ENCODE data around the gene MEGF6. TPM values are rescaled to one million over a fixed set of nuclear protein-coding genes. Genes with fewer than 3 reads are reported as not detected.

The MEGF6 gene
- total RNA-seq, 1 donor = 2.2 TPM

DNA sequence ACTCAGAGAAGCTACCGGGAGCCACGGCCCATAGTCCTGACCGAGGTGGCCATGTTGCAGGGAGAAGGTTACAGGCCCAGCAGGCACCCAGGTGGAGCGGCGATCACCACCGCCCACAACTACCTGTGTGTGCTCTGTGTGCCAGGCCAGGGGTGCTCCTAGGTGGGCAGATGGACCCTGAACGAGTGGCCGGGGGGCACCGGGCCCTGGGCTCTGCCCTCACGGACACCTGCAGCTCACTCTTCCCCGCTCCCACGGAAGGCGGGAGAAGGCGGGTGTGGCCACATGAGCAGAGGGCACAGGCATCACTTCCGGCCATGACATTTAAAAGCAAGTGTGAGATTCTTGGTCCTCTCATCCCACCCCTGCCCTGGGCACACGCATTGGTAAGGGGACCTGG lies 73.9 kb downstream of the MEGF6 start:
- no peak overlapping the region for H3K4me3 ChIP-seq (ENCODE audit: low read depth, low read length)
- DNase-seq (ENCODE audit: low read depth) = no peak
- TF ChIP-seq, protein P1, sequence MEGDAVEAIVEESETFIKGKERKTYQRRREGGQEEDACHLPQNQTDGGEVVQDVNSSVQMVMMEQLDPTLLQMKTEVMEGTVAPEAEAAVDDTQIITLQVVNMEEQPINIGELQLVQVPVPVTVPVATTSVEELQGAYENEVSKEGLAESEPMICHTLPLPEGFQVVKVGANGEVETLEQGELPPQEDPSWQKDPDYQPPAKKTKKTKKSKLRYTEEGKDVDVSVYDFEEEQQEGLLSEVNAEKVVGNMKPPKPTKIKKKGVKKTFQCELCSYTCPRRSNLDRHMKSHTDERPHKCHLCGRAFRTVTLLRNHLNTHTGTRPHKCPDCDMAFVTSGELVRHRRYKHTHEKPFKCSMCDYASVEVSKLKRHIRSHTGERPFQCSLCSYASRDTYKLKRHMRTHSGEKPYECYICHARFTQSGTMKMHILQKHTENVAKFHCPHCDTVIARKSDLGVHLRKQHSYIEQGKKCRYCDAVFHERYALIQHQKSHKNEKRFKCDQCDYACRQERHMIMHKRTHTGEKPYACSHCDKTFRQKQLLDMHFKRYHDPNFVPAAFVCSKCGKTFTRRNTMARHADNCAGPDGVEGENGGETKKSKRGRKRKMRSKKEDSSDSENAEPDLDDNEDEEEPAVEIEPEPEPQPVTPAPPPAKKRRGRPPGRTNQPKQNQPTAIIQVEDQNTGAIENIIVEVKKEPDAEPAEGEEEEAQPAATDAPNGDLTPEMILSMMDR (IDR thresholded peaks at IDR 0.05; ENCODE audit: insufficient read depth, low read depth, low read length) = no peak

DNA sequence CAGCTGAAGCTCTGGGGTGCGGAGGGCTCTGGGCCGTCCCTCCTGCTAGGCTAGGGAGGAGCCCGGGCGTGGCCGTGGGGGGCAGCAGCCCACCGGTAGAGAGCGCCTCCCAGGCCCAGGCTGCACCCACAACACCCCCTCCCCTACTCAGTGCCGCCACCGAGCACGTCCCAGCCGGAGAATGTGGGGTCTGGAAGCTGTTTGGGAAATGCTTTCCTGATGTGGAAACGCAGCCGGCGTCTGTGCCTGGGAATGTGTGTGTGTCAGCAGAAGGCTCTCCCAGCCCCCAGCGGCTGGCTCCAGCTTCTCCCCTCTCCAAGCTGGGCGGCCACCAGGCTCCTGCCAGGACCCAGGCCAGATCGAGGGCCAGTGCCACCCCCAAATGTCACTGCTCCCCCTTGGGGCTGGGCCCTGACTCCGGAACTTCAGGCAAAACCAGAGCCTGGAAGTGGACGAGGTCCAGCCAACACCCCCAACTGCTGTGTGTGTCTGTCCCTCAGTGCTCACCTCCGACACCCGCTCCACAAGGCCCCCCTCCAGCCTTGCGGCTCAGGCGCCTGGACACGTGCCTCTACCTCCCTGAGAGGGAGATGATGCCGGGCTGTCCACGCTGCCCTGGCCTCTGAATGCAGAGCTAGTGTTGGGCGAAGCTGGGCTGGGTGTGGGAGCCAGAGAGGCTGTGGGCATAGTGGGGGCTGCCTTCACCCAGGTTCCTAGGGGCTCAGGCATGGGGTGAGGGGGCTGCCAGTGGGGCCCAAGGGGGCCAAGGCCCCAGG lies 74.7 kb downstream of the MEGF6 start:
- no peak for DNase-seq (ENCODE audit: low read depth)
- no peak overlapping the region for H3K4me3 ChIP-seq (ENCODE audit: low read depth, low read length)
- TF ChIP-seq, protein P1 (IDR thresholded peaks at IDR 0.05; ENCODE audit: insufficient read depth, low read depth, low read length) = no peak

DNA sequence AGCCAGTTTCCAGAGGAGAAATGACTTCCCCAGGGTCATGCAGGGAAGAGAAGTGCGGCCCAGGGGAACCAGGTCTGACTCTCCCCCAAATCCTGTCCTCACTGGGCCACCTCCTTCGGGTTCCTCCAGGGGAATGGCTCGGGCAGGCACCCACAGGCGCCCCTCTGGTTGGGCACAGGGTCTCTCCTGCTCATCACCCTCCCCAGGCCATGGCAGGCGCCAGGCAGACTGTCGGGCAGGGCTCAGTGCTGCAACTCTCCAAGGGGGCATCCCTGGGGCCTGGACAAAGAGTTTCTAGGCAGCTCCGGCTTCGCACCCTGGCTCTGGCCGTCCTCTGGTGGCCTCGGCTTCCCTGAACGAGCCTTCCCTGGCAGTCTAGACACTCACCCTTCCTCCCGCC lies 75.6 kb downstream of the MEGF6 start:
- DNase-seq (ENCODE audit: low read depth) = no peak
- H3K4me3 ChIP-seq (ENCODE audit: low read depth, low read length) = no peak overlapping the region
- TF ChIP-seq, protein P1 (IDR thresholded peaks at IDR 0.05; ENCODE audit: insufficient read depth, low read depth, low read length) = no peak

DNA sequence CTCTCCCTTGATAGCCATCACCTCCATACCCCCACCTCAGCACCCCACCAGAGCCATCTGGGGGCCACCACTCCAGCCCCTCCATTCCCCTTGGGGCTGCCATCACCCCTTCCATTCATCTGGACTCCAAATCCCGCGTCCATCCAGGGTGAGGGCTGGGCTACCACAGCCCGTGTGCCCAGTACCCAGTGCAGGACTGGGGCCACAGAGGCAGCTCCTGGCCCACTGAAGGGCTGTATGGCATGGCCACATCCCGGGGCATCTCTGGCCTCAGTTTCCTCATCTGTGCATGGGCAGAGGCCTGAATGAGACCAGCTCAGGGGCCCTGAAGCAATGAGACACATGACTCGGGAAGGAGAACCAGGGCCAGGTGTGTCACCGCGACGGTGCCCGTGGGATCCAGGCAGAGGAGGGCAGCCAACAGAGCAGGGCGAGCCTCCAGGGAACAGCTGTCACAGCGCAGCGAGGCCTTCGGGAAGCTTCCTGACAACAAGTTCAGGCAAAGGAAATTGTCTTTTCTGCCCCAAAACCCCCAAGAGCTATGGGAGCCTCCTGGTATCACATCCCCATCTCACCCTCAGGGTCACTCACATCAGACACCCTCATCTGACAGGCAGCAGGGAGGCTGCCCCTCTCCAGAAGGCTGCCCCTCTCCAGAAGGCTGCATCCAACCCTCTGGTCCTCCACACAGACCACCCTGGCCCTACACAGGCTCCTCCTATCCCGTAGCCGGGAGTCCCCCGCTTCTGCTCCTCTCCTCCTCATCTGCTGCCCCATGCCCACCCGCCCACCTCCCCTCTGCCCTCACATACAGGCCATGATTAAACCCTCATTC lies 76.3 kb downstream of the MEGF6 start:
- DNase-seq (ENCODE audit: low read depth) = no peak
- TF ChIP-seq, protein P1 (IDR thresholded peaks at IDR 0.05; ENCODE audit: insufficient read depth, low read depth, low read length) = no peak
- H3K4me3 ChIP-seq (ENCODE audit: low read depth, low read length) = no peak overlapping the region

DNA sequence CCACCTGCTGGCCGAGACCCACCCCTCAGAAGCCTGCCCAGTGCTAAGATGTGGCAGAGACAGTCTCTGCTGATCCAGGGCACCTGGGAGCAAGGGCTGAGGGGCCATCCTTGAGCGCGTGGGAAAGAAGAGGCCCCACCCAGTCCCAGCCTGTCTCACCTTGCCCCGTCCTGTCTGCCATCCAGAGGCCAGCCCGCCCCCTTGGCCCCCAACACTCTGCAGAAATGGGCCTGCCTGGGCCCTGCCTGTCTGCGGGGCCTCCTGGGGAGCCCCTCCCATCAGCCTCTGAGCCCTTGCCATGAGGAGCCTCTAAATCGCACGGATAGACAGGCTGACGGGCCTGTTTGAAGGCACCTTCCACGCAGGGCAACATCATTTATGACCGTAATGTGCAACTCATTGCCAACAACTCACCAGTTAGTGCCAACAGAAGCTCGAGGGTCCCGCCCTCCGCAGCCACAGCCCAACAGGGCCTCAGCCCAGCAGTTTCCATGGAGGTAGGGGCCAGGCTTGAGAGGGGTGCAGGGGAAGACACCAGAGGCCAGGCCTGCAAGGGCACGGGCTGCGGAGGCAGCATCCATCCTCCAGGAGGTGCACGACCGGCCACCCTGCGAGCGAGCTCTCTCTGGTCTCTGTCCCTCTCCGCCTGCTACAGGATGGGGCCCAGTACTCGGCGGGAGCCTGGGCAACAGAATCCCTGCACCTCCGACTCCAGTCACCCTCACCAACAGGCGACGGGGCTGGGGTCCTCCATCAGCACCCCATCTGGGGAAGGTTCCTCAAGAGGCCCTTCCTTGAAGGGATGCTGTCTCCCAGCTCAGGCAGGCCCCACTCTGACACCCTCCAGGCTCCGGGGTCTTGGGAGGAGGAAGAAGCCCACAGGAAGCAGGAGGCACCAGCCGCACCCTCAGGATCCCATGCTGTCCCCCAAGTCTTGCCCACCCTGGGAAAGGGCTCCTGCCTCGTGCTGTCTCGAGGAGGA lies 78.0 kb downstream of the MEGF6 start:
- H3K4me3 ChIP-seq (ENCODE audit: low read depth, low read length) = no peak overlapping the region
- DNase-seq (ENCODE audit: low read depth) = no peak
- TF ChIP-seq, protein P1 (IDR thresholded peaks at IDR 0.05; ENCODE audit: insufficient read depth, low read depth, low read length) = no peak

DNA sequence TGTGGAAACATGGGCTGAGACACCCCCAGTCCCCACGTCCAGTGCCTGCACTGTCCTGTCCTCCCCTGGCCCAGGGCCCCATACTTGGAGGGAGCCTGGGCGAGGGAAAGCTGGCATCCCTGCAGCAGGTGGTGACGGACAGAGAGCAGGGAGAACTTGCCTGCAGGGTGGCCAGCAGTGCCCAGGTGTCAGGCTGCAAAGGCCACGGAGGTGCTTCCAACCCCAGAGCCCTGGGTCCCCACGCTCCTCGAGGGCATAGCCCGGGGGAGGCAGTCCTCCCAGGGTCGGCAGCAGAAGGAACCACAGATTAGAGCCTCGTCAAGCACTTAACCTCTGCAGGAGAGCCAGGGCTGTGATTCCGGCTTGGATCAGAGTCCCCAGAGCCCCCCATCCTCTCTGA lies 79.4 kb downstream of the MEGF6 start:
- H3K4me3 ChIP-seq (ENCODE audit: low read depth, low read length) = no peak overlapping the region
- no peak for DNase-seq (ENCODE audit: low read depth)
- TF ChIP-seq, protein P1 (IDR thresholded peaks at IDR 0.05; ENCODE audit: insufficient read depth, low read depth, low read length) = no peak
